ENCODE measurements around the gene SEC31A. TPM values are rescaled to one million over a fixed set of nuclear protein-coding genes. Genes with fewer than 3 reads are reported as not detected.
"Not testable (repeated sequence)": the region's sequence is repeated elsewhere in the genome, so short reads cannot be mapped to it uniquely, and the experiment has no call there.

The SEC31A gene
- total and polyA plus RNA-seq, 2 donors (not counting 1 experiment from before 2014, with no cell fraction given), result 52.7 to 134 TPM

- Histone ChIP-seq H4K20me1 (ENCODE audit: control insufficient read depth, insufficient read depth, low read length, poor library complexity, severe bottlenecking) (no peaks in the 10 kb centered on the region), H3K4me3 (ENCODE audit: control extremely low read depth in 1 of 5, extremely low read depth in 1 of 5, insufficient read depth in 1 of 5, low read depth in 2 of 5, low read length in 4 of 5) (no peak overlapping the region), H3K27ac (ENCODE audit: low read length in 2 of 2) (no peak overlapping the region), H3K79me2 (ENCODE audit: control insufficient read depth, insufficient read depth, low read length) (peaks cover 6% of the 10 kb centered on the region), H3K36me3 (replicated peaks in 1 of 2; ENCODE audit: control extremely low read depth in 1 of 2, control insufficient read depth in 1 of 2, extremely low read depth in 1 of 2, insufficient read depth in 2 of 2, low read length in 1 of 2) (peaks cover 25 to 87% of the 10 kb centered on the region in 2 experiments), H3K9me3 (ENCODE audit: control extremely low read depth in 1 of 3, control insufficient read depth in 2 of 3, insufficient read depth in 1 of 3, low read length in 2 of 3) (no peaks in the 10 kb centered on the region), H3K4me2 (replicated peaks; ENCODE audit: low read depth, low read length, poor library complexity, severe bottlenecking) (no peak overlapping the region), H3K4me1 (ENCODE audit: control insufficient read depth in 2 of 2, insufficient read depth in 2 of 2, low read length in 2 of 2) (no peaks in the 10 kb centered on the region), H2AFZ (ENCODE audit: insufficient read depth, low read depth, low read length, poor library complexity, severe bottlenecking) (no peak overlapping the region), H3K27me3 (replicated peaks in 1 of 4; ENCODE audit: control extremely low read depth in 1 of 4, control insufficient read depth in 3 of 4, insufficient read depth in 4 of 4, low read length in 3 of 4) (no peaks in the 10 kb centered on the region), H3K9ac (ENCODE audit: low read length) (no peak overlapping the region)
- Mint-ChIP-seq H3K4me1 (no peaks in the 10 kb centered on the region), H3K27me3 (no peaks in the 10 kb centered on the region), H3K9me3 (ENCODE audit: insufficient read depth) (no peaks in the 10 kb centered on the region), H3K27ac (no peak overlapping the region), H3K4me3 (no peak overlapping the region)
- intact Hi-C loops (cut with micrococcal nuclease), result no loop called here
- DNase-seq, result no peak
- ChIA-PET POLR2A (no interaction called here), CTCF (interaction anchor here (1.0 kb wide), 1 partner anchor 26 kb away, joined by 3 read pairs; no protein-coding TSS in a partner anchor)
- 80% methylated on average over 1 of the region's 5 CpGs for WGBS (ENCODE audit: insufficient coverage)
- no peak for ATAC-seq (ENCODE audit: low read depth)
- no peak for TF ChIP-seq CTCF (IDR thresholded peaks at IDR 0.05)
- TF ChIP-seq EZH2 (IDR thresholded peaks at IDR 0.05; ENCODE audit: borderline replicate concordance, insufficient read depth, low read depth, low read length, poor library complexity, severe bottlenecking), result no peak
Observed at GRCh38 chr4:82868572-82868971, 22.4 kb downstream of the SEC31A start.

GRCh38 chr4:82866706-82867385, 24.1 kb downstream of the SEC31A start:
- Mint-ChIP-seq H3K27me3 (no peaks in the 10 kb centered on the region), H3K9me3 (ENCODE audit: insufficient read depth) (no peaks in the 10 kb centered on the region)

GRCh38 chr4:82866033-82866432, 24.9 kb downstream of the SEC31A start:
- H3K4me1 ChIP-seq (ENCODE audit: control insufficient read depth in 2 of 2, insufficient read depth in 2 of 2, low read length in 2 of 2); H2AFZ ChIP-seq (ENCODE audit: insufficient read depth, low read depth, low read length, poor library complexity, severe bottlenecking); H4K20me1 ChIP-seq (ENCODE audit: control insufficient read depth, insufficient read depth, low read length, poor library complexity, severe bottlenecking); H3K9me3 ChIP-seq (ENCODE audit: control extremely low read depth in 1 of 3, control insufficient read depth in 2 of 3, insufficient read depth in 1 of 3, low read length in 2 of 3); H3K79me2 ChIP-seq (ENCODE audit: control insufficient read depth, insufficient read depth, low read length); H3K9ac ChIP-seq (ENCODE audit: low read length); H3K4me3 Mint-ChIP-seq; H3K4me2 ChIP-seq (replicated peaks; ENCODE audit: low read depth, low read length, poor library complexity, severe bottlenecking); H3K27me3 ChIP-seq (replicated peaks in 1 of 4; ENCODE audit: control extremely low read depth in 1 of 4, control insufficient read depth in 3 of 4, insufficient read depth in 4 of 4, low read length in 3 of 4); intact Hi-C loops (cut with micrococcal nuclease); H3K4me3 ChIP-seq (ENCODE audit: control extremely low read depth in 1 of 5, extremely low read depth in 1 of 5, insufficient read depth in 1 of 5, low read depth in 2 of 5, low read length in 4 of 5); DNase-seq; H3K27me3 Mint-ChIP-seq; CTCF ChIA-PET; H3K4me1 Mint-ChIP-seq; H3K9me3 Mint-ChIP-seq (ENCODE audit: insufficient read depth); ATAC-seq (ENCODE audit: low read depth); H3K27ac ChIP-seq (ENCODE audit: low read length in 2 of 2); H3K27ac Mint-ChIP-seq: not testable (repeated sequence)
- peaks cover 28 to 88% of the 10 kb centered on the region in 2 experiments for H3K36me3 ChIP-seq (replicated peaks in 1 of 2; ENCODE audit: control extremely low read depth in 1 of 2, control insufficient read depth in 1 of 2, extremely low read depth in 1 of 2, insufficient read depth in 2 of 2, low read length in 1 of 2)
- POLR2A ChIA-PET, result interaction anchor here (0.6 kb wide), 1 partner anchor 151 kb away, joined by 3 read pairs; no protein-coding TSS in a partner anchor
- WGBS (ENCODE audit: insufficient coverage), result 67% methylated on average over 4 of the region's 6 CpGs

More at GRCh38 chr4:82866706-82867385, 24.1 kb downstream of the SEC31A start:
- no peak overlapping the region for H3K4me2 ChIP-seq (replicated peaks; ENCODE audit: low read depth, low read length, poor library complexity, severe bottlenecking)
- no CpG with 5 or more reads among the region's 8 CpGs for WGBS (ENCODE audit: insufficient coverage)
- ChIA-PET CTCF (no interaction called here), POLR2A (interaction anchor here (0.7 kb wide), 1 partner anchor 574 kb away, joined by 3 read pairs; no protein-coding TSS in a partner anchor)
- DNase-seq (no peak), ATAC-seq (ENCODE audit: low read depth) (no peak)
- no peak overlapping the region for H3K27ac ChIP-seq (ENCODE audit: low read length in 2 of 2)
- Mint-ChIP-seq H3K4me3 (no peak overlapping the region), H3K4me1 (no peaks in the 10 kb centered on the region), H3K27ac (no peak overlapping the region)
- H2AFZ ChIP-seq (ENCODE audit: insufficient read depth, low read depth, low read length, poor library complexity, severe bottlenecking), result no peak overlapping the region
- H4K20me1 ChIP-seq (ENCODE audit: control insufficient read depth, insufficient read depth, low read length, poor library complexity, severe bottlenecking), result peaks cover 6% of the 10 kb centered on the region
- H3K27me3 ChIP-seq (replicated peaks in 1 of 4; ENCODE audit: control extremely low read depth in 1 of 4, control insufficient read depth in 3 of 4, insufficient read depth in 4 of 4, low read length in 3 of 4), result no peaks in the 10 kb centered on the region
- no peak for TF ChIP-seq EZH2 (IDR thresholded peaks at IDR 0.05; ENCODE audit: borderline replicate concordance, insufficient read depth, low read depth, low read length, poor library complexity, severe bottlenecking)
- H3K36me3 ChIP-seq (replicated peaks in 1 of 2; ENCODE audit: control extremely low read depth in 1 of 2, control insufficient read depth in 1 of 2, extremely low read depth in 1 of 2, insufficient read depth in 2 of 2, low read length in 1 of 2), result peaks cover 27 to 89% of the 10 kb centered on the region in 2 experiments
- peaks cover 6% of the 10 kb centered on the region for H3K79me2 ChIP-seq (ENCODE audit: control insufficient read depth, insufficient read depth, low read length)
- intact Hi-C loops (cut with micrococcal nuclease), result no loop called here
- no peaks in the 10 kb centered on the region for H3K9me3 ChIP-seq (ENCODE audit: control extremely low read depth in 1 of 3, control insufficient read depth in 2 of 3, insufficient read depth in 1 of 3, low read length in 2 of 3)
- no peaks in the 10 kb centered on the region for H3K4me1 ChIP-seq (ENCODE audit: control insufficient read depth in 2 of 2, insufficient read depth in 2 of 2, low read length in 2 of 2)
- H3K9ac ChIP-seq (ENCODE audit: low read length), result no peak overlapping the region
- no peak overlapping the region for H3K4me3 ChIP-seq (ENCODE audit: control extremely low read depth in 1 of 5, extremely low read depth in 1 of 5, insufficient read depth in 1 of 5, low read depth in 2 of 5, low read length in 4 of 5)

All from B cell (primary cell).